GM12892 (cell line): ENCODE results near the gene AGBL2.

ENCODE experiments used
- POLR2AphosphoS5 ChIP-seq: IDR thresholded peaks from 2 replicates; pipeline ENCODE4 v1.6.1; 2011; ENCODE audit warnings: low read depth, low read length, control low read depth
- TAF1 ChIP-seq: IDR thresholded peaks from 2 replicates; pipeline ENCODE4 v1.6.1; 2011; ENCODE audit warnings: low read depth, mild to moderate bottlenecking, control low read depth, low read length, borderline replicate concordance

DNA sequence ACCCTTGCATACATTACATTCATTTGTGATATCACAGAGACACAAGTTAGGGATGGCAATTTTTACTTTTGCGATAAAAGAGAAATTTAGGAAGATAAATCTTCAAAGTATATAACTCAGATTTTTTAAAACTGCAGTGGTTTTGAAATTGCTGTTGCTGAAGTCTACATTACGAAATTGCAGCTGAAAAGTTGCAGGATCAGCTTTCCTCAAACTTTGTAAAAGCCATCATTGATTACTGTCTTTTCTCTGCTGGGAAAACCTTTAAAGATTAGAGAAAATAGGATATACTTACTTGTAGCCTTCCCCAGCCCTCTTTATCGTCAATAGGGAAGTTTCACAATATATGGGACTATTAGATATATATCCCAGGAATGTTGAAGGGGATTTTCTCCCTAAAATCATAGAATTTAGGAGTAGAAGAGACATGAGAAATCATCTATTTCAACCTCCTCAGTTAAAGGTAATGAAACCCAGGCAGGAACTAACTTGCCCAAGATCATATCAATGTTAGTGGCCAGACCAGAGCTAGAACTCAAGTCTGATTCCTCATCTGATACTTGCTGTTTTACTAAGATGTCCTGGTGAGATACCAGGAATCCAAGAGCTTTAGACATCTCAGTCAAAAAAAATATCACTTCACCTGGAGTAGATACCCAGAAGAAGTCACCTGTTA is 10.4 kb upstream of the AGBL2 start:
- TF ChIP-seq TAF1 = no peak
- no peak for TF ChIP-seq POLR2AphosphoS5
